ENCODE measurements around the gene BEND6.

BEND6 gene

DNA sequence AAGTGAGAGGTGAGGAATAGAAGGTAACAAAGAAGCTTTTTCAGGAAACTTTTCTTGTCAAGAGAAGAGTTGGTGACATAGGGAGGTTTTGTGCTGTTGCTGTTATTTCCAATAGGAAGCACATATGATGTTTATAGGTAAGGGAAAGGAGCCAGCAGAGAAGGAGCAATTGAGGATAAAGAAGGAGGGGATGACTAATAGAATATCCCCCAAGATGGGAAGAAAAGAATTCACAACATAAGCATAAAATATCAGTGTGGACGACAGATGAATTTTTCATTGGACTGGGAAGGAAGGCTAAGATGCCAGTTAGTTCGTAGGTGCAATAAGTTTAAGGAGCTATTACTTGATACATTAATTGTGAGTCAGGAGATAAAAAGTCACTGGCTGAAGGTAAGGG is 8.5 kb upstream of the BEND6 start:
- no peaks in the 10 kb centered on the region for H3K4me1 ChIP-seq (ENCODE audit: control insufficient read depth in 1 of 2, insufficient read depth in 1 of 2, low read depth in 1 of 2, low read length in 1 of 2)
- no peak overlapping the region for H3K4me3 ChIP-seq (ENCODE audit: low read depth in 1 of 2, low read length in 1 of 2)
- H3K36me3 ChIP-seq: no peaks in the 10 kb centered on the region
- no peaks in the 10 kb centered on the region for H3K9me3 ChIP-seq
- no peak overlapping the region for H3K27ac ChIP-seq
- TF ChIP-seq, protein P1, sequence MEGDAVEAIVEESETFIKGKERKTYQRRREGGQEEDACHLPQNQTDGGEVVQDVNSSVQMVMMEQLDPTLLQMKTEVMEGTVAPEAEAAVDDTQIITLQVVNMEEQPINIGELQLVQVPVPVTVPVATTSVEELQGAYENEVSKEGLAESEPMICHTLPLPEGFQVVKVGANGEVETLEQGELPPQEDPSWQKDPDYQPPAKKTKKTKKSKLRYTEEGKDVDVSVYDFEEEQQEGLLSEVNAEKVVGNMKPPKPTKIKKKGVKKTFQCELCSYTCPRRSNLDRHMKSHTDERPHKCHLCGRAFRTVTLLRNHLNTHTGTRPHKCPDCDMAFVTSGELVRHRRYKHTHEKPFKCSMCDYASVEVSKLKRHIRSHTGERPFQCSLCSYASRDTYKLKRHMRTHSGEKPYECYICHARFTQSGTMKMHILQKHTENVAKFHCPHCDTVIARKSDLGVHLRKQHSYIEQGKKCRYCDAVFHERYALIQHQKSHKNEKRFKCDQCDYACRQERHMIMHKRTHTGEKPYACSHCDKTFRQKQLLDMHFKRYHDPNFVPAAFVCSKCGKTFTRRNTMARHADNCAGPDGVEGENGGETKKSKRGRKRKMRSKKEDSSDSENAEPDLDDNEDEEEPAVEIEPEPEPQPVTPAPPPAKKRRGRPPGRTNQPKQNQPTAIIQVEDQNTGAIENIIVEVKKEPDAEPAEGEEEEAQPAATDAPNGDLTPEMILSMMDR (IDR thresholded peaks at IDR 0.05): no peak
- H3K27me3 ChIP-seq: no peaks in the 10 kb centered on the region

DNA sequence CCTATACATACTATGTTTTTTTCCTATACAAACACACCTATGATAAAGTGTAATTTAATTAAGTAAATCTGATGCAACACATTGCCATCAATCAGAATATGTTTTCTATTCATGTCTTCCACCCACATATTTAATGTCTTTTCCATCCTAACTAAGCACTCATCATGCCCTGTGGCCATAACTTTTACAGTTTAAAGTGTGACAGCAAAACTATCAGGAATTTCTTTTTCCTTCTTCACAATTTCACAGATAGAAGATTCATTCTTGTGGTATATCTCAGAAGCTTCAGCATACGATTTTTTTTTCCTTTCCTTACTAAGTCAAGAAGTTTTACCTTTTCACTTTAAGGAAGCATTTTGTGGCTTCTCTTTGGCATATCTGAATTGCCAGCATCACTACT is 7.0 kb upstream of the BEND6 start:
- no peak overlapping the region for H3K4me3 ChIP-seq (ENCODE audit: low read depth in 1 of 2, low read length in 1 of 2)
- no peak overlapping the region for H3K27ac ChIP-seq
- TF ChIP-seq, protein P1 (IDR thresholded peaks at IDR 0.05): no peak
- H3K36me3 ChIP-seq: no peaks in the 10 kb centered on the region
- no peaks in the 10 kb centered on the region for H3K9me3 ChIP-seq
- peaks cover 16% of the 10 kb centered on the region for H3K27me3 ChIP-seq
- no peaks in the 10 kb centered on the region for H3K4me1 ChIP-seq (ENCODE audit: control insufficient read depth in 1 of 2, insufficient read depth in 1 of 2, low read depth in 1 of 2, low read length in 1 of 2)

DNA sequence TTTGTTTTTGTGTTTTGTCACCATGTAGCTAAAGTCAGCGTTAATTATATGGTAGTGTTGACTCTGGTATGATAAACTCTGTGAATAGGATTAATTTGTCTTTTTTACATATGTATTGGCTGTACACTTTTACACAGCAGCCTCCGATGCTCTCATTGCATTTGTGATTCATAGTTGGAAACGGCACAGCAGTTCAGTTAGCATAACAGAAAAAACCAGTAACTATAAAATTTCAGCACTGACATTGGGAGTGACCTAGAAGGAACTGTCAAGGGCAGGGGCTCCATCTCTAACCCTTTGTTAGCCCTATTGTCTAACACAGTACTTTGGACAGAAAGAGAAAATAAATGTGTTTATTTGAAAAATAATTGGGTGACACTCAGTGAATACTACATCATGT is 5.6 kb upstream of the BEND6 start:
- no peaks in the 10 kb centered on the region for H3K9me3 ChIP-seq
- TF ChIP-seq, protein P1 (IDR thresholded peaks at IDR 0.05): no peak
- no peak overlapping the region for H3K4me3 ChIP-seq (ENCODE audit: low read depth in 1 of 2, low read length in 1 of 2)
- H3K36me3 ChIP-seq: no peaks in the 10 kb centered on the region
- H3K4me1 ChIP-seq (ENCODE audit: control insufficient read depth in 1 of 2, insufficient read depth in 1 of 2, low read depth in 1 of 2, low read length in 1 of 2): peaks cover 10% of the 10 kb centered on the region in 2 experiments
- no peak overlapping the region for H3K27ac ChIP-seq
- H3K27me3 ChIP-seq: peaks cover 29% of the 10 kb centered on the region

DNA sequence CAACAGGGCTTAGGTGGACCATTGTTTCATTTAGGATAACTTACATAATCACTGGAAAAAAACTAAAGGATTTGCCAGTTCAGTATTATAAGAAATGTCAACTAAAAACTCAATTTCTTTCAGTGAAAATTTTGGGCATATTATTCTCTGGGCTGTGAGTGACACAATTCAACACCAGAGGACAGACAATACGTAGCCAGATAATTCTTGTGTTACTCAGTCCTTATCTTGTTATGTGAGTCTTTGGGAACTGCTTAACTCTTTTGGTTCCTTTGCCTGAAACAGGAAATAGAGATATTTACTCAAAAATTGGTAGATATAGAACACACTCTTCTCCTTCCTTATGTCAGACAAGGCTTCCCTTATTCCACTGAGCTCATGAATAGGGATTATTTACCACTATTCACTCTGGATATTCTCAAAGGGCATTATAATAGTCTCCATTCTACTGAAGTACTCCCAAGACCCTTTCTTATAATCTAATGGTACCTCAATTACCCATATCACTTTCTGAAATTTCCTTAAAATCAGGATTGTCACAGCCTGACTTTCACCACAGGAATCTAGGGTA is 4.9 kb upstream of the BEND6 start:
- H3K4me1 ChIP-seq (ENCODE audit: control insufficient read depth in 1 of 2, insufficient read depth in 1 of 2, low read depth in 1 of 2, low read length in 1 of 2): peaks cover 11 to 12% of the 10 kb centered on the region in 2 experiments
- TF ChIP-seq, protein P1 (IDR thresholded peaks at IDR 0.05): no peak
- H3K36me3 ChIP-seq: no peaks in the 10 kb centered on the region
- no peak overlapping the region for H3K4me3 ChIP-seq (ENCODE audit: low read depth in 1 of 2, low read length in 1 of 2)
- H3K27me3 ChIP-seq: peaks cover 36% of the 10 kb centered on the region
- H3K27ac ChIP-seq: no peak overlapping the region
- no peaks in the 10 kb centered on the region for H3K9me3 ChIP-seq

DNA sequence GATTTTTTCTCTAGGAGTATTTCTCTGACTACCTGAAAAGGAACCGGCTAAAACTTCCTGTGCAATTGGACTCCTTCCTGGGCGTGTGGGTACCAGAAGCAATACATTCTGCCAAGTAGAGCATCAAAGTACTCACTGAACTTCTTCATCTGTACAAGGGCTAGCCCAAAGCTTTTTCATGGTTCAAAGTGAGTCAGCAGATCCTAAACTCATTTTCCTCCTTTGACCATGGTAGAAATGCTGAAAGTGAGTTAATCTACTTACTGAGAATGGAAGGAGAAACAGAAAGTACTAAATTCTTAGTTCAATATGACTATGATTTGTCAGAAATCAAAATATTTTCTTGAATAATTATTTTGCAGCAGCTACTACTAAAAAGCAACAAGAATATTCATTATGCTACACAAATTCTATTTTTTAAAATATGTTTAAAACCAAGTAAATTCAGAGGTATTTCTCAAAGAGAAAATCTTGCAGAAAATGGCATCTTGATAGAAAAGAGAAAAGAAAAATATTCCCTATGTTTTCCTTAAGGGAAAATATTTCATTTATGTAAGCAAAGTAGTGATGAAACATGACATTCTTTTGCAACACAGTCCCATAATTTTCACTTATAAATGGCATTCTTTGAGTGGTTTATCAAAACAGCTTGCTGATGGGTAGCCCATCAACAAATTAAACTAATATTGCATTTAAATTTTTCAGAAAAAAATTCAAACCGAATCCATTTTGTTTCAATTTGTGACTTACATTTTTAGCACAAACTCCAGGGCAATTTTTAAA is 3.7 kb upstream of the BEND6 start:
- no peak overlapping the region for H3K27ac ChIP-seq
- H3K9me3 ChIP-seq: no peaks in the 10 kb centered on the region
- peaks cover 49% of the 10 kb centered on the region for H3K27me3 ChIP-seq
- TF ChIP-seq, protein P1 (IDR thresholded peaks at IDR 0.05): no peak
- peaks cover 21% of the 10 kb centered on the region in 2 experiments for H3K4me1 ChIP-seq (ENCODE audit: control insufficient read depth in 1 of 2, insufficient read depth in 1 of 2, low read depth in 1 of 2, low read length in 1 of 2)
- no peak overlapping the region for H3K4me3 ChIP-seq (ENCODE audit: low read depth in 1 of 2, low read length in 1 of 2)
- H3K36me3 ChIP-seq: no peaks in the 10 kb centered on the region

Data from neutrophil (primary cell).